RWPE1 (cell line): Measurements from ENCODE around the gene RNF39.

Experiments
- CTCF ChIA-PET: fragments of 350-600 bp; sonication (Branson Sonifier 250); formaldehyde crosslinking; extraction: SDS; loops from one replicate; lab custom pipeline; 2021; lab: Yijun Ruan, JAX
- POLR2A ChIA-PET: fragments of 400-600 bp; formaldehyde crosslinking; extraction: SDS; loops from one replicate; lab custom pipeline; 2020; ENCODE audit warnings: antibody characterized with exemption; ENCODE audit not compliant: low non-redundant PET; lab: Yijun Ruan, JAX
- DNase-seq: peaks from one replicate; pipeline ENCODE4 v3.0.0; 2012; ENCODE audit warnings: low spot score
- H3K27ac ChIP-seq: fragments of 450-650 bp; 2 replicates; pipeline ENCODE4 v1.5.1; 2017
- CTCF ChIP-seq: fragments of 450-650 bp; conservative IDR thresholded peaks from 2 replicates; pipeline ENCODE4 v1.5.1; 2017; ENCODE audit warnings: low read depth, mild to moderate bottlenecking

Gene RNF39

GRCh38 chr6:30022189-30022588 lies 53.4 kb downstream of the RNF39 start:
- no peak for TF ChIP-seq CTCF
- no peak for DNase-seq
- ChIA-PET CTCF (no interaction called here), POLR2A (no interaction called here)
- H3K27ac ChIP-seq, result no peak overlapping the region

GRCh38 chr6:30020626-30021025 lies 54.9 kb downstream of the RNF39 start:
- CTCF ChIA-PET, result interaction anchor here (1.0 kb wide), 1 partner anchor 172 kb away, joined by 3 read pairs; no protein-coding TSS in a partner anchor
- POLR2A ChIA-PET, result no interaction called here
- TF ChIP-seq CTCF, result no peak

More at GRCh38 chr6:30020626-30021025, 54.9 kb downstream of the RNF39 start:
- no peak overlapping the region for H3K27ac ChIP-seq
- no peak for DNase-seq
